Peyer's patch (tissue), 4 donors: Measurements from ENCODE around the gene AP1S2. TPM values are rescaled to one million over a fixed set of nuclear protein-coding genes. Genes with fewer than 3 reads are reported as not detected.
"Not testable (repeated sequence)": the region's sequence is repeated elsewhere in the genome, so short reads cannot be mapped to it uniquely, and the experiment has no call there.

Experiments used
- DNase-seq, 3 donors: peaks; one replicate each; pipeline ENCODE4 v3.0.0-alpha.2; 2017 to 2019
- H3K27ac ChIP-seq, 4 donors: fragments of 200-600 bp; sonication (generic); one replicate each; pipeline ENCODE4 v1.5.1; 2016 to 2019
- H3K27me3 ChIP-seq, 2 donors: fragments of 200-600 bp; sonication (generic); one replicate each; pipeline ENCODE4 v1.5.1; 2019
- H3K36me3 ChIP-seq, 3 donors: fragments of 200-600 bp; sonication (generic); one replicate each; pipeline ENCODE4 v1.5.1; 2016 to 2019
- H3K4me1 ChIP-seq, 4 donors: fragments of 200-600 bp; sonication (generic); one replicate each; pipeline ENCODE4 v1.5.1; 2016 to 2019
- H3K4me3 ChIP-seq, 4 donors: fragments of 200-600 bp; sonication (generic); 1 replicate in 3 of 4; 2 replicates in 1 of 4; pipeline ENCODE4 v1.5.1; 2016 to 2019; ENCODE audit warnings: mild to moderate bottlenecking in 1 of 4
- H3K9me3 ChIP-seq, 4 donors: fragments of 200-600 bp; sonication (generic); one replicate each; pipeline ENCODE4 v1.5.1; 2016 to 2019; ENCODE audit warnings: mild to moderate bottlenecking in 1 of 4
- POLR2A ChIP-seq, 2 donors: fragments of 450-650 bp; IDR thresholded peaks; one replicate each; pipeline ENCODE4 v1.5.1; 2017; ENCODE audit warnings: antibody characterized with exemption in 2 of 2, mild to moderate bottlenecking in 2 of 2, moderate library complexity in 2 of 2
- total RNA-seq, 4 donors: library from RNA; depleted of rRNA; stranded (reverse); fragments of >200 nt; gene quantifications; one replicate each; pipeline ENCODE4 v1.1.0, GENCODE V29; 2016
- TF ChIP-seq, protein P1 (sequence below), 6 experiments: fragments of 450-650 bp in 4 of 6; fragments of 200-600 bp in 2 of 6; sonication (generic) in 1 of 6; IDR thresholded peaks; one replicate each; pipeline ENCODE4 v1.5.1; 2017 to 2019; ENCODE audit warnings: antibody characterized with exemption in 6 of 6, mild to moderate bottlenecking in 3 of 6, moderate library complexity in 1 of 6

Gene AP1S2
- total RNA-seq, 4 donors from 2014 or later: 6.5 to 19.8 (median 10.7) TPM

- H3K27ac ChIP-seq: no peak overlapping the region
- H3K36me3 ChIP-seq: no peaks in the 10 kb centered on the region
- H3K9me3 ChIP-seq: no peaks in the 10 kb centered on the region
- DNase-seq: no peak
- H3K27me3 ChIP-seq: no peaks in the 10 kb centered on the region
- TF ChIP-seq, protein P1, sequence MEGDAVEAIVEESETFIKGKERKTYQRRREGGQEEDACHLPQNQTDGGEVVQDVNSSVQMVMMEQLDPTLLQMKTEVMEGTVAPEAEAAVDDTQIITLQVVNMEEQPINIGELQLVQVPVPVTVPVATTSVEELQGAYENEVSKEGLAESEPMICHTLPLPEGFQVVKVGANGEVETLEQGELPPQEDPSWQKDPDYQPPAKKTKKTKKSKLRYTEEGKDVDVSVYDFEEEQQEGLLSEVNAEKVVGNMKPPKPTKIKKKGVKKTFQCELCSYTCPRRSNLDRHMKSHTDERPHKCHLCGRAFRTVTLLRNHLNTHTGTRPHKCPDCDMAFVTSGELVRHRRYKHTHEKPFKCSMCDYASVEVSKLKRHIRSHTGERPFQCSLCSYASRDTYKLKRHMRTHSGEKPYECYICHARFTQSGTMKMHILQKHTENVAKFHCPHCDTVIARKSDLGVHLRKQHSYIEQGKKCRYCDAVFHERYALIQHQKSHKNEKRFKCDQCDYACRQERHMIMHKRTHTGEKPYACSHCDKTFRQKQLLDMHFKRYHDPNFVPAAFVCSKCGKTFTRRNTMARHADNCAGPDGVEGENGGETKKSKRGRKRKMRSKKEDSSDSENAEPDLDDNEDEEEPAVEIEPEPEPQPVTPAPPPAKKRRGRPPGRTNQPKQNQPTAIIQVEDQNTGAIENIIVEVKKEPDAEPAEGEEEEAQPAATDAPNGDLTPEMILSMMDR (IDR thresholded peaks at IDR 0.05): no peak
- TF ChIP-seq POLR2A (IDR thresholded peaks at IDR 0.05): no peak
- no peak overlapping the region for H3K4me3 ChIP-seq
- no peaks in the 10 kb centered on the region for H3K4me1 ChIP-seq
These were observed 33.4 kb upstream of the AP1S2 start for GRCh38 chrX:15888062-15888461.

DNA sequence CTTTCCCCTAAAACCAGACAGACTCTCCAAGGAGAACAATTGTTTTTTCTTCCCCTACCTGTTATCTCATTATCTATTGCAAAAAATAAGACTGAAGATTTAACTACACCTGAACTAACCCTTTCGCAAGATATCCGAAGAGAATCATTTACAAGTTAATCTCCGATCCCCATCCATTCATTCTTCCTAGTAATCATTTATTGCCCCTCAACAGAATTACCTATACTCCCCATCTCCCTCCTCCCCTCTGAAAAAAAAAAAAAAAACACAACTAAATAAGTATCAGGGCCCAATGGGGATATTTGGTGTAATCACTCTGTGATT, 28.9 kb upstream of the AP1S2 start:
- no peaks in the 10 kb centered on the region for H3K4me1 ChIP-seq
- no peak overlapping the region for H3K4me3 ChIP-seq
- H3K9me3 ChIP-seq: peaks cover 0 to 3% (median 0%) of the 10 kb centered on the region in 4 donors
- no peaks in the 10 kb centered on the region for H3K36me3 ChIP-seq
- no peak for TF ChIP-seq POLR2A (IDR thresholded peaks at IDR 0.05)
- TF ChIP-seq, protein P1 (IDR thresholded peaks at IDR 0.05): no peak
- H3K27ac ChIP-seq: no peak overlapping the region
- H3K27me3 ChIP-seq: no peaks in the 10 kb centered on the region
- no peak for DNase-seq

DNA sequence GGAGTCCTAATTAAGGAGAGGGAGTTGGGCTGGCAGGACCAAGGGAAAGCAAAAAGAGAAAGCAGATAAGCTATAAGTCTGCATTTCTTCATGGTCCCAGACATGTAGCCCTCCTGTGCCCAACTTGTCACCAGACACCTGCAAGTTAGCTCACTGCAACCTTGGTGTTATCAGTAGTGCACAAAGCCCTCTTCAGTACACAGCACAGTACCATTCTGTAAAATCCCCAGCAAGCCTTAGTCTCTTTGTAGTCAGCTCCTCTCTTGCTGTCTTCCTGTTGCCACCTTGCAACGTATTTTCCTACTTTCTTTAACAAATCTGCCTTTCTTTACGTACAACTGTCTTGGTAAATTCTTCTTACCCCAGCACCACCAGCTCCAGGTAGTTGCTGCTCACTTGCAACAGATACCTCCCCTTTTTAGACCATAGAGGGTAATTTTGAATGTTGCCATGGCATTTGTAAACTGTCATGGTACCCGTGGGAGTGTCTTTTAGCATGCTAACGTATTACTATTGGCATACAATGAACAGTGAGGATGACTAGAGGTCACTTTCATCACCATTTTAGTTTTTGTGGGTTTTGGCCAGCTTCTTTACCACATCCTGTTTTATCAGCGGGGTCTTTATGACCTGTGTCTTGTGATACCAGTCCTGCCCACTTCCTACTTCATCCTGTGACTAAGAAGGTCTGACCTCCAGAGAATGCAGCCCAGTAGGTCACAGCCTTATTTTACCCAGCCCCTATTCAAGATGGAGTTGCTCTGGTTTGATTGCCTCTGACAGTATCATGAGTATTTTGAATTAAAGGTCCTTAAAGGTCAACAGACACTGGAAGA, 28.3 kb upstream of the AP1S2 start:
- DNase-seq: no peak
- peaks cover 0 to 3% (median 0%) of the 10 kb centered on the region in 4 donors for H3K9me3 ChIP-seq
- no peaks in the 10 kb centered on the region for H3K36me3 ChIP-seq
- H3K4me1 ChIP-seq: no peaks in the 10 kb centered on the region
- no peaks in the 10 kb centered on the region for H3K27me3 ChIP-seq
- no peak overlapping the region for H3K27ac ChIP-seq
- TF ChIP-seq, protein P1 (IDR thresholded peaks at IDR 0.05): no peak
- no peak for TF ChIP-seq POLR2A (IDR thresholded peaks at IDR 0.05)
- no peak overlapping the region for H3K4me3 ChIP-seq

DNA sequence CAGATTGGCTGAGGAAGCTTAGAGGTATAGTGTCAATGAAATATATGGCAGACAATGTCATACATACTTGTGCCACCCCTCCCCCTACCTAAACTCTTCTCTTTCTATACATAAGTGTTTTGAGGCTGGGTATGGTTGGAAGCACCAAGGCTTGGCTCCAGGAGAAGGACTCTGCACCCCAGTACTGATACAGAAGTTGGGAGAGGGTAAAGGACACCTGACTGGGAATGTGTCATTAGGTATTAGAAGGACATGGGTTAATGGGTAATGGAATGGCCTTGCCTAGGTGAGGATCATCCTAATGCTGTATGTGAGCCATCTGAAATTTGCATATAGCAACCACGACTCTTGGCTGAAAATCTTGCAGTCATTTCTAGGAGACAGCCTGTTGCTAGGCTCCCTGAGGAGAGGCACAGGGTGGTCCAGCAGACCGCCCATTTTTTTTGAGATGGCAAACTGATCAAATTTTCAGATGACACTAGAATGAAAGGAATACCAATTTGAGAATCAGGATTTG, 26.8 kb upstream of the AP1S2 start:
- Histone ChIP-seq H3K27me3 (no peaks in the 10 kb centered on the region), H3K4me3 (no peak overlapping the region), H3K4me1 (no peaks in the 10 kb centered on the region), H3K36me3 (no peaks in the 10 kb centered on the region), H3K9me3 (peaks cover 0 to 3% (median 0%) of the 10 kb centered on the region in 4 donors), H3K27ac (no peak overlapping the region)
- TF ChIP-seq POLR2A (IDR thresholded peaks at IDR 0.05): no peak
- TF ChIP-seq, protein P1 (IDR thresholded peaks at IDR 0.05): no peak
- no peak for DNase-seq

GRCh38 chrX:15877914-15878313, 23.3 kb upstream of the AP1S2 start:
- H3K4me3 ChIP-seq, H3K27ac ChIP-seq, H3K9me3 ChIP-seq, H3K27me3 ChIP-seq, H3K4me1 ChIP-seq, DNase-seq, H3K36me3 ChIP-seq: not testable (repeated sequence)

DNA sequence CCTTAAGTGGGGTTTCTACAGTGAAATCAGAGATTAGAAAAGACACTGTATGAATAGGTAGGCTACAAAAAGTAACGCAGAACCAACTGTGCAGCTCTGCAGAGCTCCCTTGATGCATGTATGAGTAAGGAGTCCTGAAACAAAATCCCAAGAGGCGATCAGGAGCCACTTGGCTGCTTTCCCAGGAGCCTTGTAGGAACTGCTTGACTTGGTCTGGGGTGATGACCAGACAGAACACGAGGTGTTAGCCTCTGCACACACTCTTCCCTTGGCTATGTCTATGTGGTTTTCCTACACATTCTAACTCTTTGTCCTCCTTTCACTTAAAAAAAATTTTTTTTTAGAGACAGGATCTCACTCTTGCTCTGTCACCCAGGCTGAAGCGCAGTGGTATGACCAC, 22.8 kb upstream of the AP1S2 start:
- no peak overlapping the region for H3K27ac ChIP-seq
- no peak for DNase-seq
- H3K4me1 ChIP-seq: no peaks in the 10 kb centered on the region
- H3K36me3 ChIP-seq: no peaks in the 10 kb centered on the region
- no peak for TF ChIP-seq POLR2A (IDR thresholded peaks at IDR 0.05)
- TF ChIP-seq, protein P1 (IDR thresholded peaks at IDR 0.05): no peak
- H3K27me3 ChIP-seq: no peaks in the 10 kb centered on the region
- H3K9me3 ChIP-seq: peaks cover 0 to 3% (median 0%) of the 10 kb centered on the region in 4 donors
- H3K4me3 ChIP-seq: no peak overlapping the region
